GM12878 (cell line): ENCODE results near the gene RAE1. TPM values are rescaled to one million over a fixed set of nuclear protein-coding genes. Genes with fewer than 3 reads are reported as not detected.

Experiments used
- ATF7 ChIP-seq: fragments of 450-650 bp; IDR thresholded peaks from 2 replicates; pipeline ENCODE4 v1.6.1; 2016; ENCODE audit warnings: low read depth, mild to moderate bottlenecking
- BCL11A ChIP-seq: IDR thresholded peaks from 2 replicates; pipeline ENCODE4 v1.6.1; 2011; ENCODE audit warnings: low read depth, low read length
- BRCA1 ChIP-seq: IDR thresholded peaks from 2 replicates; pipeline ENCODE4 v1.6.1; 2011; ENCODE audit warnings: low read depth, low read length, improper control_type of control experiment
- CBX3 ChIP-seq: fragments of 200-600 bp; sonication (generic); IDR thresholded peaks from 2 replicates; pipeline ENCODE4 v1.6.1; 2016; ENCODE audit warnings: low read depth, borderline replicate concordance
- FOXM1 ChIP-seq: IDR thresholded peaks from 2 replicates; pipeline ENCODE4 v1.6.1; 2012; ENCODE audit warnings: low read depth, mild to moderate bottlenecking, inconsistent platforms, low read length, moderate library complexity
- HDGF ChIP-seq: fragments of 450-650 bp; IDR thresholded peaks from 2 replicates; pipeline ENCODE4 v1.6.1; 2016; ENCODE audit warnings: antibody characterized with exemption
- JUNB ChIP-seq: IDR thresholded peaks from 2 replicates; pipeline ENCODE4 v1.6.1; 2016; ENCODE audit warnings: antibody characterized with exemption, mild to moderate bottlenecking
- MYB ChIP-seq: fragments of 150-350 bp; IDR thresholded peaks from 2 replicates; pipeline ENCODE4 v1.6.1; 2014; ENCODE audit warnings: mild to moderate bottlenecking, low read depth, low read length, borderline replicate concordance
- POLR2A ChIP-seq: IDR thresholded peaks from 2 replicates; pipeline ENCODE4 v1.6.1; 2011; ENCODE audit warnings: low read depth, mild to moderate bottlenecking, low read length
- POU2F2 ChIP-seq: IDR thresholded peaks from 3 replicates; pipeline ENCODE4 v1.6.1; 2011; ENCODE audit warnings: low read depth, mild to moderate bottlenecking, low read length, borderline replicate concordance
- SPI1 ChIP-seq: IDR thresholded peaks from 2 replicates; pipeline ENCODE4 v1.6.1; 2011; ENCODE audit warnings: low read depth, mild to moderate bottlenecking, low read length, moderate library complexity, borderline replicate concordance; ENCODE audit not compliant: insufficient read depth
- SUZ12 ChIP-seq: fragments of 200-600 bp; sonication (generic); IDR thresholded peaks from one replicate; pipeline ENCODE4 v1.6.1; 2018; ENCODE audit warnings: antibody characterized with exemption, mild to moderate bottlenecking; ENCODE audit not compliant: unreplicated experiment
- polyA plus RNA-seq, 11 experiments: library from polyadenylated mRNA; depleted of rRNA in 4 of 11; unstranded in 6 of 11; stranded (reverse) in 5 of 11; fragments of >200 nt; fragmentation: Nextera tagmentation in 4 of 11; fragmentation: Illumina TruSeq in 1 of 11; extraction: Ambion mirVana in 4 of 11; extraction: Trizol in 1 of 11; gene quantifications; 1 replicate in 1 of 11; 2 replicates in 10 of 11; pipeline versions ENCODE4 v1.2.1 to v1.2.3, GENCODE V29; 2011 to 2016; ENCODE audit warnings: inconsistent platforms in 2 of 11, missing spikeins in 2 of 11, low read depth in 1 of 11
- total RNA-seq, 4 experiments: library from RNA; depleted of rRNA in 3 of 4; stranded (reverse); fragments of >200 nt in 3 of 4; fragmentation: Illumina TruSeq in 1 of 4; extraction: Trizol in 1 of 4; gene quantifications; 2 replicates each; pipeline versions ENCODE4 v1.2.1 to v1.2.3, GENCODE V29; 2013 to 2021
- TF ChIP-seq, protein P1 (sequence below): fragments of 450-650 bp; formaldehyde crosslinking; IDR thresholded peaks from 2 replicates; pipeline ENCODE4 v1.4.0; 2022; ENCODE audit warnings: mild to moderate bottlenecking, moderate library complexity
- TF ChIP-seq, protein P2 (sequence below): IDR thresholded peaks from 2 replicates; pipeline ENCODE4 v1.6.1; 2012; ENCODE audit warnings: low read depth, low read length, improper control_type of control experiment
- TF ChIP-seq, protein P3 (sequence below): fragments of 450-650 bp; IDR thresholded peaks from 2 replicates; pipeline ENCODE4 v1.6.1; 2014; ENCODE audit warnings: mild to moderate bottlenecking
- TF ChIP-seq, protein P4 (sequence below): fragments of 450-650 bp; IDR thresholded peaks from 2 replicates; pipeline ENCODE4 v1.6.1; 2018; ENCODE audit warnings: borderline replicate concordance, mild to moderate bottlenecking; ENCODE audit not compliant: partially characterized antibody
- TF ChIP-seq, protein P5 (sequence below): fragments of 450-650 bp; IDR thresholded peaks from 2 replicates; pipeline ENCODE4 v1.6.1; 2017; ENCODE audit warnings: low read depth, mild to moderate bottlenecking, moderate library complexity
- TF ChIP-seq, protein P6 (sequence below): IDR thresholded peaks from 2 replicates; pipeline ENCODE4 v1.6.1; 2011; ENCODE audit warnings: borderline replicate concordance, low read depth, mild to moderate bottlenecking, moderate library complexity, low read length; ENCODE audit not compliant: insufficient read depth, poor library complexity, severe bottlenecking

RAE1 gene
- total and polyA plus RNA-seq, 10 of the 15 experiments (the other 5 are each of a cell fraction or from before 2014, with no cell fraction given), result 28.7 to 107 (median 49.3) TPM

DNA sequence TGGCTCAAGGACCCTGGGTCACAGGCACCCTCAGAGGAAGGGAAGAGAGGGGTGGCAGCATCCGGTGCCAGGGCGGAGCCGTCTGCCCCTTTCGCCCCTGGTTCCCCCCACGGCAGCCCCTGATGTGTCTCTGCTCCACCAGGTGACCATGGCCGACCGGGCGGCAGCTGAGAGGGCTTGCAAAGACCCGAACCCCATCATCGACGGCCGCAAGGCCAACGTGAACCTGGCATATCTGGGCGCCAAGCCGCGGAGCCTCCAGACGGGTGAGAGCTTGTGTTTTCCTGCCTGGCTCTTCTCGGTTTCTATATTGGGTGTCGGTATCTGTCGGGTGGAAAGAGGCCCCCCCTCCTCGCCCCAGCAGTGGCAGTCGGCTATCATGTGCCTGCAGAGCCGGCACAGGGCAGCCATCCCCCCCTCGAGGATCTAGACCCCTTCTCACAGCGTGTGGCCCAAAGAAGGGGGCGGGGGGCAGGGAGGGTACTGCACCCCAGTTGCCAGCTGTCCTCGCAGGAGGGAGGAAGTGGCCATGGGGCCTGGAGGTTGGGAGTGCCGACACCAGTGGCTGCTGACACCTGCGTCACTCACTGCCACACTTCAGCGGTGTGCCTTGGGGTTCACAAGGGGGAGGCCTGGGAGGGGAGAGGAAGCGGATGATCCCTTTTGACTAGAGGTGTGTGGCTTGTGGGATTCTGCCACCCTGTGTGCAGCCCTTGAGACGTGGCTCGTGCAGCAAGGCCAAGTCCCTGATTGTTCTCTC, 41.6 kb downstream of the RAE1 start (continued):
- TF ChIP-seq, protein P1, sequence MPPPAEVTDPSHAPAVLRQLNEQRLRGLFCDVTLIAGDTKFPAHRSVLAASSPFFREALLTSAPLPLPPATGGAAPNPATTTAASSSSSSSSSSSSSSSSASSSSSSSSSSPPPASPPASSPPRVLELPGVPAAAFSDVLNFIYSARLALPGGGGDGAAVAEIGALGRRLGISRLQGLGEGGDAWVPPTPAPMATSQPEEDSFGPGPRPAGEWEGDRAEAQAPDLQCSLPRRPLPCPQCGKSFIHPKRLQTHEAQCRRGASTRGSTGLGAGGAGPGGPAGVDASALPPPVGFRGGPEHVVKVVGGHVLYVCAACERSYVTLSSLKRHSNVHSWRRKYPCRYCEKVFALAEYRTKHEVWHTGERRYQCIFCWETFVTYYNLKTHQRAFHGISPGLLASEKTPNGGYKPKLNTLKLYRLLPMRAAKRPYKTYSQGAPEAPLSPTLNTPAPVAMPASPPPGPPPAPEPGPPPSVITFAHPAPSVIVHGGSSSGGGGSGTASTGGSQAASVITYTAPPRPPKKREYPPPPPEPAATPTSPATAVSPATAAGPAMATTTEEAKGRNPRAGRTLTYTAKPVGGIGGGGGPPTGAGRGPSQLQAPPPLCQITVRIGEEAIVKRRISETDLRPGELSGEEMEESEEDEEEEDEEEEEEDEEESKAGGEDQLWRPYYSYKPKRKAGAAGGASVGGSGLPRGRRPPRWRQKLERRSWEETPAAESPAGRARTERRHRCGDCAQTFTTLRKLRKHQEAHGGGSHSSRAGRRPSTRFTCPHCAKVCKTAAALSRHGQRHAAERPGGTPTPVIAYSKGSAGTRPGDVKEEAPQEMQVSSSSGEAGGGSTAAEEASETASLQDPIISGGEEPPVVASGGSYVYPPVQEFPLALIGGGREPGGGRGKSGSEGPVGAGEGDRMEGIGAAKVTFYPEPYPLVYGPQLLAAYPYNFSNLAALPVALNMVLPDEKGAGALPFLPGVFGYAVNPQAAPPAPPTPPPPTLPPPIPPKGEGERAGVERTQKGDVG, result no peak
- peak; percentile 71 for TF ChIP-seq POLR2A
- no peak for TF ChIP-seq CBX3
- TF ChIP-seq HDGF, result 0 out of 2 replicates have a peak, but pooled peaks have one; percentile 48
- TF ChIP-seq BCL11A, result 0 out of 2 replicates have a peak, but pooled peaks have one; percentile 2
- TF ChIP-seq, protein P2, sequence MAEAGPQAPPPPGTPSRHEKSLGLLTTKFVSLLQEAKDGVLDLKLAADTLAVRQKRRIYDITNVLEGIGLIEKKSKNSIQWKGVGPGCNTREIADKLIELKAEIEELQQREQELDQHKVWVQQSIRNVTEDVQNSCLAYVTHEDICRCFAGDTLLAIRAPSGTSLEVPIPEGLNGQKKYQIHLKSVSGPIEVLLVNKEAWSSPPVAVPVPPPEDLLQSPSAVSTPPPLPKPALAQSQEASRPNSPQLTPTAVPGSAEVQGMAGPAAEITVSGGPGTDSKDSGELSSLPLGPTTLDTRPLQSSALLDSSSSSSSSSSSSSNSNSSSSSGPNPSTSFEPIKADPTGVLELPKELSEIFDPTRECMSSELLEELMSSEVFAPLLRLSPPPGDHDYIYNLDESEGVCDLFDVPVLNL, result no peak
- no peak for TF ChIP-seq SUZ12
- peak; percentile 22; the same call in 1 of the 3 replicates for TF ChIP-seq POU2F2
- TF ChIP-seq, protein P3, sequence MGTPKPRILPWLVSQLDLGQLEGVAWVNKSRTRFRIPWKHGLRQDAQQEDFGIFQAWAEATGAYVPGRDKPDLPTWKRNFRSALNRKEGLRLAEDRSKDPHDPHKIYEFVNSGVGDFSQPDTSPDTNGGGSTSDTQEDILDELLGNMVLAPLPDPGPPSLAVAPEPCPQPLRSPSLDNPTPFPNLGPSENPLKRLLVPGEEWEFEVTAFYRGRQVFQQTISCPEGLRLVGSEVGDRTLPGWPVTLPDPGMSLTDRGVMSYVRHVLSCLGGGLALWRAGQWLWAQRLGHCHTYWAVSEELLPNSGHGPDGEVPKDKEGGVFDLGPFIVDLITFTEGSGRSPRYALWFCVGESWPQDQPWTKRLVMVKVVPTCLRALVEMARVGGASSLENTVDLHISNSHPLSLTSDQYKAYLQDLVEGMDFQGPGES, result no peak
- TF ChIP-seq, protein P4, sequence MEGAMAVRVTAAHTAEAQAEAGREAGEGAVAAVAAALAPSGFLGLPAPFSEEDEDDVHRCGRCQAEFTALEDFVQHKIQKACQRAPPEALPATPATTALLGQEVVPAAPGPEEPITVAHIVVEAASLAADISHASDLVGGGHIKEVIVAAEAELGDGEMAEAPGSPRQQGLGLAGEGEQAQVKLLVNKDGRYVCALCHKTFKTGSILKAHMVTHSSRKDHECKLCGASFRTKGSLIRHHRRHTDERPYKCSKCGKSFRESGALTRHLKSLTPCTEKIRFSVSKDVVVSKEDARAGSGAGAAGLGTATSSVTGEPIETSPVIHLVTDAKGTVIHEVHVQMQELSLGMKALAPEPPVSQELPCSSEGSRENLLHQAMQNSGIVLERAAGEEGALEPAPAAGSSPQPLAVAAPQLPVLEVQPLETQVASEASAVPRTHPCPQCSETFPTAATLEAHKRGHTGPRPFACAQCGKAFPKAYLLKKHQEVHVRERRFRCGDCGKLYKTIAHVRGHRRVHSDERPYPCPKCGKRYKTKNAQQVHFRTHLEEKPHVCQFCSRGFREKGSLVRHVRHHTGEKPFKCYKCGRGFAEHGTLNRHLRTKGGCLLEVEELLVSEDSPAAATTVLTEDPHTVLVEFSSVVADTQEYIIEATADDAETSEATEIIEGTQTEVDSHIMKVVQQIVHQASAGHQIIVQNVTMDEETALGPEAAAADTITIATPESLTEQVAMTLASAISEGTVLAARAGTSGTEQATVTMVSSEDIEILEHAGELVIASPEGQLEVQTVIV, result no peak
- TF ChIP-seq SPI1, result peak; percentile 80; the same call in 1 of the 2 replicates
- TF ChIP-seq FOXM1, result no peak
- no peak for TF ChIP-seq JUNB
- no peak for TF ChIP-seq MYB
- TF ChIP-seq, protein P5, sequence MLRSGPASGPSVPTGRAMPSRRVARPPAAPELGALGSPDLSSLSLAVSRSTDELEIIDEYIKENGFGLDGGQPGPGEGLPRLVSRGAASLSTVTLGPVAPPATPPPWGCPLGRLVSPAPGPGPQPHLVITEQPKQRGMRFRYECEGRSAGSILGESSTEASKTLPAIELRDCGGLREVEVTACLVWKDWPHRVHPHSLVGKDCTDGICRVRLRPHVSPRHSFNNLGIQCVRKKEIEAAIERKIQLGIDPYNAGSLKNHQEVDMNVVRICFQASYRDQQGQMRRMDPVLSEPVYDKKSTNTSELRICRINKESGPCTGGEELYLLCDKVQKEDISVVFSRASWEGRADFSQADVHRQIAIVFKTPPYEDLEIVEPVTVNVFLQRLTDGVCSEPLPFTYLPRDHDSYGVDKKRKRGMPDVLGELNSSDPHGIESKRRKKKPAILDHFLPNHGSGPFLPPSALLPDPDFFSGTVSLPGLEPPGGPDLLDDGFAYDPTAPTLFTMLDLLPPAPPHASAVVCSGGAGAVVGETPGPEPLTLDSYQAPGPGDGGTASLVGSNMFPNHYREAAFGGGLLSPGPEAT, result peak; percentile 55; the same call in 1 of the 2 replicates
- peak; percentile 38; the same call in 1 of the 2 replicates for TF ChIP-seq ATF7
- TF ChIP-seq, protein P6, sequence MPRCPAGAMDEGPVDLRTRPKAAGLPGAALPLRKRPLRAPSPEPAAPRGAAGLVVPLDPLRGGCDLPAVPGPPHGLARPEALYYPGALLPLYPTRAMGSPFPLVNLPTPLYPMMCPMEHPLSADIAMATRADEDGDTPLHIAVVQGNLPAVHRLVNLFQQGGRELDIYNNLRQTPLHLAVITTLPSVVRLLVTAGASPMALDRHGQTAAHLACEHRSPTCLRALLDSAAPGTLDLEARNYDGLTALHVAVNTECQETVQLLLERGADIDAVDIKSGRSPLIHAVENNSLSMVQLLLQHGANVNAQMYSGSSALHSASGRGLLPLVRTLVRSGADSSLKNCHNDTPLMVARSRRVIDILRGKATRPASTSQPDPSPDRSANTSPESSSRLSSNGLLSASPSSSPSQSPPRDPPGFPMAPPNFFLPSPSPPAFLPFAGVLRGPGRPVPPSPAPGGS, result no peak
- TF ChIP-seq BRCA1, result no peak
